HG03280 (cell line): ENCODE measurements around the gene DGCR2.
"Not testable (repeated sequence)": the region's sequence is repeated elsewhere in the genome, so short reads cannot be mapped to it uniquely, and the experiment has no call there.

Source experiments
- ATAC-seq: cut with Tn5 transposase; IDR thresholded peaks from one replicate; pipeline ENCODE4 v1.9.1; 2021; ENCODE audit warnings: mild to moderate bottlenecking, moderate library complexity; ENCODE audit not compliant: unreplicated experiment

The DGCR2 gene

GRCh38 chr22:19044381-19044780 is 77.8 kb downstream of the DGCR2 start:
- no peak for ATAC-seq

GRCh38 chr22:19043121-19044085 is 78.8 kb downstream of the DGCR2 start:
- no peak for ATAC-seq

GRCh38 chr22:19042285-19043120 is 79.7 kb downstream of the DGCR2 start:
- no peak for ATAC-seq

- no peak for ATAC-seq
Observed at GRCh38 chr22:19041704-19042074, 80.5 kb downstream of the DGCR2 start.

GRCh38 chr22:19040888-19041703 is 81.1 kb downstream of the DGCR2 start:
- no peak for ATAC-seq

GRCh38 chr22:19040391-19040861 is 81.8 kb downstream of the DGCR2 start:
- no peak for ATAC-seq

- ATAC-seq, result no peak
Observed at GRCh38 chr22:19039796-19040280, 82.4 kb downstream of the DGCR2 start.

- ATAC-seq, result no peak
Observed at GRCh38 chr22:19039448-19039780, 82.8 kb downstream of the DGCR2 start.

GRCh38 chr22:19038728-19039447 is 83.3 kb downstream of the DGCR2 start:
- ATAC-seq, result no peak

GRCh38 chr22:19038164-19038546 is 84.1 kb downstream of the DGCR2 start:
- ATAC-seq, result no peak

- no peak for ATAC-seq
Observed at GRCh38 chr22:19037282-19038163, 84.7 kb downstream of the DGCR2 start.

- ATAC-seq, result no peak
Observed at GRCh38 chr22:19036523-19037273, 85.5 kb downstream of the DGCR2 start.

- no peak for ATAC-seq
Observed at GRCh38 chr22:19036229-19036522, 86.0 kb downstream of the DGCR2 start.

- ATAC-seq, result no peak
Observed at GRCh38 chr22:19035474-19036228, 86.6 kb downstream of the DGCR2 start.

- ATAC-seq, result not testable (repeated sequence)
Observed at GRCh38 chr22:19035126-19035473, 87.1 kb downstream of the DGCR2 start.

GRCh38 chr22:19034724-19035120 is 87.5 kb downstream of the DGCR2 start:
- ATAC-seq, result not testable (repeated sequence)

GRCh38 chr22:19034031-19034723 is 88.0 kb downstream of the DGCR2 start:
- not testable (repeated sequence) for ATAC-seq

- ATAC-seq, result not testable (repeated sequence)
Observed at GRCh38 chr22:19033568-19033905, 88.7 kb downstream of the DGCR2 start.
